GM06990 (cell line): ENCODE results near the gene SLCO1B1.
"Not testable (repeated sequence)": the region's sequence is repeated elsewhere in the genome, so short reads cannot be mapped to it uniquely, and the experiment has no call there.

Experiments used
- DNase-seq: peaks from one replicate; pipeline ENCODE4 v3.0.0-alpha.2; 2011; ENCODE audit not compliant: insufficient read length; ENCODE audit errors: extremely low read depth
- H3K27me3 ChIP-seq: replicated peaks from 2 replicates; pipeline ENCODE4 v1.6.0; 2011; ENCODE audit warnings: low read length; ENCODE audit not compliant: control insufficient read depth, insufficient read depth
- H3K36me3 ChIP-seq: 2 replicates; pipeline ENCODE4 v1.5.1; 2011; ENCODE audit warnings: low read length; ENCODE audit not compliant: control insufficient read depth, insufficient read depth
- H3K4me3 ChIP-seq: replicated peaks from 2 replicates; pipeline ENCODE4 v1.5.1; 2011; ENCODE audit warnings: low read depth, mild to moderate bottlenecking, control low read depth, low read length
- CTCF ChIP-seq: IDR thresholded peaks from 2 replicates; pipeline ENCODE4 v1.5.1; 2011; ENCODE audit warnings: low read length, control low read depth, mild to moderate bottlenecking, inconsistent platforms; ENCODE audit not compliant: insufficient read depth, poor library complexity, severe bottlenecking

The SLCO1B1 gene

GRCh38 chr12:21130998-21131397, at the start of gene SLCO1B1:
Gene SLCO1B1, plus strand, starts transcription at chr12:21131194. Its CDS starts 10,381 bp downstream, at chr12:21141575.
- TF ChIP-seq CTCF = no peak
- DNase-seq = no peak
- H3K36me3 ChIP-seq = no peaks in the 10 kb centered on the region

GRCh38 chr12:21084753-21085152, 46.2 kb upstream of the SLCO1B1 start:
- DNase-seq, H3K36me3 ChIP-seq, H3K4me3 ChIP-seq, H3K27me3 ChIP-seq: not testable (repeated sequence)

More at GRCh38 chr12:21130998-21131397, at the start of gene SLCO1B1:
- Histone ChIP-seq H3K27me3 (no peaks in the 10 kb centered on the region), H3K4me3 (no peak within 1 kb of the TSS)

- no peak overlapping the region for H3K4me3 ChIP-seq
- no peaks in the 10 kb centered on the region for H3K36me3 ChIP-seq
- no peak for DNase-seq
- TF ChIP-seq CTCF = no peak
- no peaks in the 10 kb centered on the region for H3K27me3 ChIP-seq
These were observed 19.3 kb upstream of the SLCO1B1 start for GRCh38 chr12:21111732-21112131.

- Histone ChIP-seq H3K4me3 (no peak overlapping the region), H3K36me3 (no peaks in the 10 kb centered on the region), H3K27me3 (no peaks in the 10 kb centered on the region)
- DNase-seq = no peak
- no peak for TF ChIP-seq CTCF
These were observed 17.7 kb upstream of the SLCO1B1 start for GRCh38 chr12:21113266-21113665.

- TF ChIP-seq CTCF = no peak
- H3K4me3 ChIP-seq = no peak overlapping the region
- no peak for DNase-seq
- no peaks in the 10 kb centered on the region for H3K36me3 ChIP-seq
- no peaks in the 10 kb centered on the region for H3K27me3 ChIP-seq
These were observed 13.0 kb upstream of the SLCO1B1 start for GRCh38 chr12:21117995-21118394.

- no peak for TF ChIP-seq CTCF
- DNase-seq = no peak
- H3K4me3 ChIP-seq = no peak overlapping the region
- H3K36me3 ChIP-seq = no peaks in the 10 kb centered on the region
- no peaks in the 10 kb centered on the region for H3K27me3 ChIP-seq
These were observed 12.2 kb upstream of the SLCO1B1 start for GRCh38 chr12:21118760-21119159.
